WTC11 (cell line): ENCODE data around the gene GNG11.

Source experiments
- ESRRA ChIP-seq: sonication (generic); formaldehyde crosslinking; IDR thresholded peaks from 2 replicates; pipeline ENCODE4 v1.8.1; 2022; ENCODE audit warnings: mild to moderate bottlenecking, missing genetic modification reagents, borderline replicate concordance
- JUN ChIP-seq: sonication (generic); formaldehyde crosslinking; IDR thresholded peaks from 2 replicates; pipeline ENCODE4 v1.8.0; 2023; ENCODE audit warnings: mild to moderate bottlenecking, missing genetic modification reagents
- NFYB ChIP-seq: sonication (generic); formaldehyde crosslinking; conservative IDR thresholded peaks from 2 replicates; pipeline ENCODE4 v1.8.0; 2022; ENCODE audit warnings: low read depth, missing genetic modification reagents
- SP1 ChIP-seq: sonication (generic); formaldehyde crosslinking; conservative IDR thresholded peaks from 2 replicates; pipeline ENCODE4 v1.8.1; 2022; ENCODE audit warnings: missing genetic modification reagents
- TCF7 ChIP-seq: sonication (generic); formaldehyde crosslinking; IDR thresholded peaks from 2 replicates; pipeline ENCODE4 v1.8.0; 2022; ENCODE audit warnings: mild to moderate bottlenecking, low read depth, missing genetic modification reagents, moderate library complexity
- TP53 ChIP-seq: sonication (generic); formaldehyde crosslinking; IDR thresholded peaks from 2 replicates; pipeline ENCODE4 v1.8.1; 2023; ENCODE audit warnings: mild to moderate bottlenecking, missing genetic modification reagents
- ZNF416 ChIP-seq: fragments of 250-450 bp; sonication (Bioruptor Pico); IDR thresholded peaks from 2 replicates; pipeline ENCODE4 v1.9.0; 2021; ENCODE audit warnings: mild to moderate bottlenecking, inconsistent platforms
- TF ChIP-seq, protein P1 (sequence below): sonication (generic); formaldehyde crosslinking; IDR thresholded peaks from 2 replicates; pipeline ENCODE4 v1.8.1; 2022; ENCODE audit warnings: low read depth, missing genetic modification reagents, borderline replicate concordance
- TF ChIP-seq, protein P2 (sequence below): fragments of 200-600 bp; IDR thresholded peaks from 2 replicates; pipeline ENCODE4 v1.8.0; 2022; ENCODE audit warnings: antibody characterized with exemption
- TF ChIP-seq, protein P3 (sequence below): sonication (generic); formaldehyde crosslinking; conservative IDR thresholded peaks from 2 replicates; pipeline ENCODE4 v1.8.1; 2022; ENCODE audit warnings: mild to moderate bottlenecking, missing genetic modification reagents
- TF ChIP-seq, protein P4 (sequence below): sonication (generic); formaldehyde crosslinking; IDR thresholded peaks from 2 replicates; pipeline ENCODE4 v1.8.0; 2022; ENCODE audit warnings: mild to moderate bottlenecking, missing genetic modification reagents
- TF ChIP-seq, protein P5 (sequence below): sonication (generic); formaldehyde crosslinking; IDR thresholded peaks from 2 replicates; pipeline ENCODE4 v1.8.0; 2022; ENCODE audit warnings: mild to moderate bottlenecking, missing genetic modification reagents
- TF ChIP-seq, protein P6 (sequence below): sonication (generic); formaldehyde crosslinking; IDR thresholded peaks from 2 replicates; pipeline ENCODE4 v1.8.1; 2023; ENCODE audit warnings: mild to moderate bottlenecking, missing genetic modification reagents, moderate library complexity

DNA sequence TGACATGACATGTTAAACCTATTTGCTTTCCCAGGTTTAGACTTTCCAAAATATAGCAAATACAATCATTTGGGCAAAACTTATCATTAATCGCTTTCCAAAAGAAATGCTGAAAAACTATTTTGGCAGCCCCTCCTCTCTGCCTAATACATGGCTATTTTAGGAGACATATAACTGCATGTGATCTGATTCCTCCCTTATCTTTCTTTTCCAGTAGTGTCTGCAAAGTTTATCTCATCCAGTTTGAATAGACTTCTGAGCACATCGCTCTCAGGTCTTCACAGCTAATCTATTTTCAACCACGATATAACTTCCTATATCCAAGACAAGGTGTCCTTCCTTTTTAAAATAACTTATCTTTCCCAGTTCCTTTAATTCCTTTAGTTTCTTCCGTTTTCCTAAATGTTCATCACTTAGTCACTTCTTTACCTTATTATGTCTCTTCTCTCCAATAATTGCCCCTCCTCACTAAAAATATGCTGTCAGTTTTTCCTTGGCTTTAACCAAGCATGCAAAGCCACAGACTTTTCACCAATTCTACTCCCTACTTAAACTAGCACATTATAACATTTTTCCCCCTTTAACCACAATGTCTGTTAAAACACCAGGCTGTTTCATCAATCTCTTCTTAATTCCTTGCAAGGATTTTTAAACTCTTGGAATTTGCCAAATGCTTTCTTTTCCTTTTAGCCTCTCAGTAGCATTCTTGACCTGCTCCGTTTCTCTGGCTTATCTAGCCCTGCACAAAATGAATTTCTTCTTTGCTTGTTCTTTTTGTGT lies 24.4 kb downstream of the GNG11 start:
- TF ChIP-seq, protein P1, sequence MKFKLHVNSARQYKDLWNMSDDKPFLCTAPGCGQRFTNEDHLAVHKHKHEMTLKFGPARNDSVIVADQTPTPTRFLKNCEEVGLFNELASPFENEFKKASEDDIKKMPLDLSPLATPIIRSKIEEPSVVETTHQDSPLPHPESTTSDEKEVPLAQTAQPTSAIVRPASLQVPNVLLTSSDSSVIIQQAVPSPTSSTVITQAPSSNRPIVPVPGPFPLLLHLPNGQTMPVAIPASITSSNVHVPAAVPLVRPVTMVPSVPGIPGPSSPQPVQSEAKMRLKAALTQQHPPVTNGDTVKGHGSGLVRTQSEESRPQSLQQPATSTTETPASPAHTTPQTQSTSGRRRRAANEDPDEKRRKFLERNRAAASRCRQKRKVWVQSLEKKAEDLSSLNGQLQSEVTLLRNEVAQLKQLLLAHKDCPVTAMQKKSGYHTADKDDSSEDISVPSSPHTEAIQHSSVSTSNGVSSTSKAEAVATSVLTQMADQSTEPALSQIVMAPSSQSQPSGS (CRISPR knock-in tag): no peak
- TF ChIP-seq JUN (CRISPR knock-in tag): no peak
- TF ChIP-seq, protein P2, sequence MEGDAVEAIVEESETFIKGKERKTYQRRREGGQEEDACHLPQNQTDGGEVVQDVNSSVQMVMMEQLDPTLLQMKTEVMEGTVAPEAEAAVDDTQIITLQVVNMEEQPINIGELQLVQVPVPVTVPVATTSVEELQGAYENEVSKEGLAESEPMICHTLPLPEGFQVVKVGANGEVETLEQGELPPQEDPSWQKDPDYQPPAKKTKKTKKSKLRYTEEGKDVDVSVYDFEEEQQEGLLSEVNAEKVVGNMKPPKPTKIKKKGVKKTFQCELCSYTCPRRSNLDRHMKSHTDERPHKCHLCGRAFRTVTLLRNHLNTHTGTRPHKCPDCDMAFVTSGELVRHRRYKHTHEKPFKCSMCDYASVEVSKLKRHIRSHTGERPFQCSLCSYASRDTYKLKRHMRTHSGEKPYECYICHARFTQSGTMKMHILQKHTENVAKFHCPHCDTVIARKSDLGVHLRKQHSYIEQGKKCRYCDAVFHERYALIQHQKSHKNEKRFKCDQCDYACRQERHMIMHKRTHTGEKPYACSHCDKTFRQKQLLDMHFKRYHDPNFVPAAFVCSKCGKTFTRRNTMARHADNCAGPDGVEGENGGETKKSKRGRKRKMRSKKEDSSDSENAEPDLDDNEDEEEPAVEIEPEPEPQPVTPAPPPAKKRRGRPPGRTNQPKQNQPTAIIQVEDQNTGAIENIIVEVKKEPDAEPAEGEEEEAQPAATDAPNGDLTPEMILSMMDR: no peak
- no peak for TF ChIP-seq ZNF416
- TF ChIP-seq, protein P3, sequence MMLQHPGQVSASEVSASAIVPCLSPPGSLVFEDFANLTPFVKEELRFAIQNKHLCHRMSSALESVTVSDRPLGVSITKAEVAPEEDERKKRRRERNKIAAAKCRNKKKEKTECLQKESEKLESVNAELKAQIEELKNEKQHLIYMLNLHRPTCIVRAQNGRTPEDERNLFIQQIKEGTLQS (CRISPR knock-in tag): no peak
- TF ChIP-seq, protein P4, sequence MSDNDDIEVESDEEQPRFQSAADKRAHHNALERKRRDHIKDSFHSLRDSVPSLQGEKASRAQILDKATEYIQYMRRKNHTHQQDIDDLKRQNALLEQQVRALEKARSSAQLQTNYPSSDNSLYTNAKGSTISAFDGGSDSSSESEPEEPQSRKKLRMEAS: no peak
- no peak for TF ChIP-seq NFYB (CRISPR knock-in tag)
- TF ChIP-seq SP1 (CRISPR knock-in tag): no peak
- TF ChIP-seq TP53 (CRISPR knock-in tag): no peak
- no peak for TF ChIP-seq ESRRA (CRISPR knock-in tag)
- TF ChIP-seq, protein P5, sequence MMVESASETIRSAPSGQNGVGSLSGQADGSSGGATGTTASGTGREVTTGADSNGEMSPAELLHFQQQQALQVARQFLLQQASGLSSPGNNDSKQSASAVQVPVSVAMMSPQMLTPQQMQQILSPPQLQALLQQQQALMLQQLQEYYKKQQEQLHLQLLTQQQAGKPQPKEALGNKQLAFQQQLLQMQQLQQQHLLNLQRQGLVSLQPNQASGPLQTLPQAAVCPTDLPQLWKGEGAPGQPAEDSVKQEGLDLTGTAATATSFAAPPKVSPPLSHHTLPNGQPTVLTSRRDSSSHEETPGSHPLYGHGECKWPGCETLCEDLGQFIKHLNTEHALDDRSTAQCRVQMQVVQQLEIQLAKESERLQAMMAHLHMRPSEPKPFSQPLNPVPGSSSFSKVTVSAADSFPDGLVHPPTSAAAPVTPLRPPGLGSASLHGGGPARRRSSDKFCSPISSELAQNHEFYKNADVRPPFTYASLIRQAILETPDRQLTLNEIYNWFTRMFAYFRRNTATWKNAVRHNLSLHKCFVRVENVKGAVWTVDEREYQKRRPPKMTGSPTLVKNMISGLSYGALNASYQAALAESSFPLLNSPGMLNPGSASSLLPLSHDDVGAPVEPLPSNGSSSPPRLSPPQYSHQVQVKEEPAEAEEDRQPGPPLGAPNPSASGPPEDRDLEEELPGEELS (CRISPR knock-in tag): no peak
- TF ChIP-seq, protein P6, sequence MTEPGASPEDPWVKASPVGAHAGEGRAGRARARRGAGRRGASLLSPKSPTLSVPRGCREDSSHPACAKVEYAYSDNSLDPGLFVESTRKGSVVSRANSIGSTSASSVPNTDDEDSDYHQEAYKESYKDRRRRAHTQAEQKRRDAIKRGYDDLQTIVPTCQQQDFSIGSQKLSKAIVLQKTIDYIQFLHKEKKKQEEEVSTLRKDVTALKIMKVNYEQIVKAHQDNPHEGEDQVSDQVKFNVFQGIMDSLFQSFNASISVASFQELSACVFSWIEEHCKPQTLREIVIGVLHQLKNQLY: no peak
- TF ChIP-seq TCF7 (CRISPR knock-in tag): no peak
